GM19438 (cell line): ENCODE measurements around the gene CES3.
"Not testable (repeated sequence)": the region's sequence is repeated elsewhere in the genome, so short reads cannot be mapped to it uniquely, and the experiment has no call there.

Experiments used
- ATAC-seq: cut with Tn5 transposase; IDR thresholded peaks from one replicate; pipeline ENCODE4 v1.9.1; 2021; ENCODE audit warnings: low read depth; ENCODE audit not compliant: unreplicated experiment

Gene CES3

GRCh38 chr16:66944971-66945370, 16.1 kb upstream of the CES3 start:
- ATAC-seq: not testable (repeated sequence)

DNA sequence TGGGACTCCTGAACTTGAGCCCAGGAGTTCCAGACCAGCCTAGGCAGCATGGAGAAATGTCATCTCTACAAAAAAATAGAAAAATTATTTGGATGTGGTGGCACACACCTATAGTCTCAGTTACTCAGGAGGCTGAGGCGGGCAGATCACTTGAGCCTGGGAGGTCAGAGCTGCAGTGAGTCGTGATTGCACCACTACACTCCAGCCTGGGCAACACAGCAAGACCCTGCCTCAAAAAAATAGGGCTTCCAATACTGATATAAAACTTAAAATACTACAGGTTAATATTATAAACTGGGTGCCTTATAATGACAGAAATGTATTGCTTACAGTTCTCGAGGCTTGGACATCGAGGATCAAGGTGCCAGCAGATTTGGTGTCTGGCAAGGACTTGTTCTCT, 15.1 kb upstream of the CES3 start:
- no peak for ATAC-seq

DNA sequence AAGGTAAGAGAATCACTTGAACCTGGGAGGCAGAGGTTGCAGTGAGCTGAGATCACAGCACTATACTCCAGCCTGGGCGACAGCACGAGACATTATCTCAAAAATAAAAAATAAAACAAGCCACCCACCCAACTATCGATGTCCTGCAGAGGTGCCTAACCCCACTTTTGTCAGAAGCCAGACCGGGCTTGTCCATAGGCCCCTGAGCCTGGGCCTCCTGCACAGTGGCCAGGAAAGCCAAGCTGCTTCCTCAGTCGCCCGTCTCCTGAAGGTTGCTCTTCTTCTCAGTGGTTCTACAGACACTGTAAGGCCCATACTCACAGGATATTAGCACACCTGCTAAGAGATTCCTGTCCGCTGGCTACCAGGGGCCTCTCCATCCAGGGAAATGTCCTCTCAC, 14.5 kb upstream of the CES3 start:
- ATAC-seq: no peak

DNA sequence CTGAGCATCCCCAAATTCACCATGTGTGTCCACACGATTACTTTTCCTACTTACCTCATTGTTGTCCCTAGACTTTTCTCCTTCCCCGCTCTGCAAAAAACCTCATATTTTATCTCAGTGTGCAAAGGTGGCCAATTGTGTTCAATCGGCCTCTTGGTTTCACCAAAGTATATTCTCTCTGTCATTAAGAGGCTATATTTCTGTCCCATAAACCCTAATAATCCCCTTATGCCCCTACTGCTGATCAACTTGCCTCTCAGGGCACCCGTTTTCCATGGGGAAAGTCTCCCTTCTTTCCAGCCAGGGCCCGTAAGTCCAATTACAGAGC, 14.1 kb upstream of the CES3 start:
- no peak for ATAC-seq

GRCh38 chr16:66947302-66948065, 13.6 kb upstream of the CES3 start:
- peak; percentile 63 for ATAC-seq

GRCh38 chr16:66948134-66948836, 12.8 kb upstream of the CES3 start:
- ATAC-seq: no peak

- ATAC-seq: no peak
These were observed 12.2 kb upstream of the CES3 start for GRCh38 chr16:66948837-66949225.

DNA sequence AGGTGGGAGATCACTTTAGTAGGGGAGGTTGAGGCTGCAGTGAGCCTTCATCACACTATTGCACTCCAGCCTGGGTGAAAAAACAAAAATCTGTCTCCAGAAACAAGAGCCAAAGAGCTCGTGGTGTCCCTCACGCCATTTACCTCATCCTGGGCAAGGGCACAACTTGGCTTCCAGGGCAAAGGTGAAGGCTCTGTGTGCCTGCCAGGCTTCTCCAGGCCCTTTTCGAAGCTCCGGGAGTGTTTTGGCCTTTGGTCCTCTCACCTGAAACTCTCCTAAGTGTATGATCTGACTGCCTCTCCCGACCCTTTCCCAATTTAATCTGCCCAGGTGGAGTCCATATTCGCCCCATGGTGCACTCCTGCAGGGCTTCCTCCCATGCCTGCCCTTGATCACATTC, 11.6 kb upstream of the CES3 start:
- no peak for ATAC-seq

- ATAC-seq: no peak
These were observed 10.6 kb upstream of the CES3 start for GRCh38 chr16:66950437-66950836.

- ATAC-seq: no peak
These were observed 9.9 kb upstream of the CES3 start for GRCh38 chr16:66950971-66951790.

DNA sequence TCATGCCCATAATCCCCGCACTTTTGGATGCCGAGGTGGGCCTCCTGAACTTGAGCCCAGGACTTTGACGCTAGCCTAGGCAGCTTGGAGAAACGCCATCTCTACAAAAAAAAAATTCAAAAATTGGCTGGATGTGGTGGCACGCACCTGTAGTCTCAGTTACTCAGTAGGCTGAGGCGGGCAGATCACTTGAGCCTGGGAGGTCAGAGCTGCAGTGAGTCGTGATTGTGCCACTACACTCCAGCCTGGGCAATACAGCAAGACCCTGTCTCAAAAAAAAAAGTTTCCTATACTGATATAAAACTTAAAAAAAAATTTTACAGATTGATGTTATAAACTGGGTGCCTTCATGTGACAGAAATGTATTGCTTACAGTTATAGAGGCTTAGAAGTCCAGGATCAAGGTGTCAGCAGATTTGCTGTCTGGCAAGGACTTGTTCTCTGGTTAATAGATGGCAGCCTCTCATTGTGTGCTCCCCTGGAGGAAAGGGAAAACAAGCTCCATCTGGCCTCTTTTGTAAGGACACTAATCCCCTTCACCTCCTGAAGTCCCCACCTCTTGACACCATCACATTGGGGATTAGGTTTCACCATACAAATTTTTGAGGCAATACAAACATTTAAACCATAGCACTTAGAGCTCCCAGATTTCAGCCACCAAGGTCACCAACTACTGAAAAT, 8.5 kb upstream of the CES3 start:
- no peak for ATAC-seq

DNA sequence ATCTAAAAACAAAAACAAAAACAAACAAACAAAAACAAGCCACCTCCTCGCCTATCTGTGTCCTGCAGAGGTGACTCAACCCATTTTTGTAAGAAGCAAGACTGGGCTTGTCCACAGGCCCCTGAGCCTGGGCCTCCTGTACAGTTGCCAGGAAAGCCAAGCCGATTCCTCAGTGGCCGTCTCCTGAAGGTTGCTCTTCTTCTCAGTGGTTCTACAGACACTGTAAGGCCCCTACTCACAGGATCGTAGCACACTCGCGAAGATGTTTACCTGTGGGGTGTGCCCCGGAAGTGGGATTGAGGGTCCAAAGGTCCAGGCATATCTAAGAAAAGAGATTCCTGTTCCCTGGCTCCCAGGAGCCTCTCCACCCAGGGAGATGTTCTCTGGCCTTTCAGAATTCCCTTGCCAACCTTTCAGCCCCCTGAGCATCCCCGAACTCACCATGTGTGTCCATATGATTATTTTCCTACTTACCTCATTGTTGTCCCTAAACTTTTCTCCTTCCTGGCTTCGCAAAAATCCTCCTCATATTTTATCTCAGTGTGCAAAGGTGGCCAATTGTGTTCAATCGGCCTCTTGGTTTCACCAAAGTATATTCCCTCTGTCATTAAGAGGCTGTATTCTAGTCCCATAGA, 7.5 kb upstream of the CES3 start:
- ATAC-seq: no peak

GRCh38 chr16:66954097-66954659, 6.9 kb upstream of the CES3 start:
- ATAC-seq: no peak

DNA sequence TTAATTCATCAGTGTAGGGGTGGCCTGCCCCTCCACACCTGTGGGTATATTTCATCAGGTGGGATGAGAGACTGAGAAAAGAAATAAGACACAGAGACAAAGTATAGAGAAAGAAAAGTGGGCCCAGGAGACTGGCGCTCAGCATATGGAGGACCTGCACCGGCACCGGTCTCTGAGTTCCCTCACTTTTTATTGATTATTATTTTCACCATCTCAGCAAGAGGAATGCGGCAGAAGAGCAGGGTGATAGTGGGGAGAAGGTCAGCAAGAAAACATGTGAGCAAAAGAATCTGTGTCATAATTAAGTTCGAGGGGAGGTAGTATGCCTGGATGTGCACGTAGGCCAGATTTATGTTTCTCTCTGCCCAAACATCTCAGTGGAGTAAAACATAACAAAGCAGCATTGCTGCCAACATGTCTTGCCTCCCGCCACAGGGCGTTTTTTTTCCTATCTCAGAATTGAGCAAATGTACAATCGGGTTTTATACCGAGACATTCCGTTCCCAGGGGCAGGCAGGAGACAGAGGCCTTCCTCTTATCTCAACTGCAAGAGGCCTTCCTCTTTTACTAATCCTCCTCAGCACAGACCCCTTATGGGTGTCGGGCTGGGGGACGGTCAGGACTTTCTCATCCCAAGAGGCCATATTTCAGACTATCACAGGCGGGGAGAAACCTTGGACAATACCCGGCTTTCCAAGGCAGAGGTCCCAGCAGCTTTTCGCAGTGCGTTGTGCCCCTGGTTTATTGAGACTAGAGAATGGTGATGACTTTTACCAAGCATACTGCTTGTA, 5.5 kb upstream of the CES3 start:
- ATAC-seq: not testable (repeated sequence)

- not testable (repeated sequence) for ATAC-seq
These were observed 5.0 kb upstream of the CES3 start for GRCh38 chr16:66956154-66956457.

GRCh38 chr16:66958857-66959703, 2.0 kb upstream of the CES3 start:
- no peak for ATAC-seq

DNA sequence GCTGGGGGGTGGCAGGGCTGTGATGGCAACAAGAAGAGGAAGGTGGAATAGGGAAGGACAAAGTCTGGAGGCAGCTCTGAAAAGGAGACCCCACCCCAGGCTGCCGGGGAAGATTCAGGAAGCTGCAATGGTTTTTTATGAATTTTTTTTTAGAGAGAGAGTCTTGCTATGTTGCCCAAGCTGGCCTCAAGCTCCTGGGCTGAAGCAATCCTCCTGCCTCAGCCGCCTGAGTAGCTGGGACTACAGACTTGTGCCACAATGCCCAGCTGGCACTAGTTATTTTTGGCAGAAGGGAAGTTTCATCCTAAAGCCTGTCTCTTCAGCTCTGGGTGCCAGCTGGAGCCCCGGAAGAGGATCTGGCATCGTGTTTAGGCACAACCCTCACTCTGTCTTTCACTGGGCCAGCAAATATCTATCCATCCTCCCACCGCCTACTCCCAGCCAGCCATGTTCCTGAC, 1.3 kb upstream of the CES3 start:
- no peak for ATAC-seq

- no peak for ATAC-seq
These were observed 796 bp upstream of the CES3 start for GRCh38 chr16:66960270-66960669.

DNA sequence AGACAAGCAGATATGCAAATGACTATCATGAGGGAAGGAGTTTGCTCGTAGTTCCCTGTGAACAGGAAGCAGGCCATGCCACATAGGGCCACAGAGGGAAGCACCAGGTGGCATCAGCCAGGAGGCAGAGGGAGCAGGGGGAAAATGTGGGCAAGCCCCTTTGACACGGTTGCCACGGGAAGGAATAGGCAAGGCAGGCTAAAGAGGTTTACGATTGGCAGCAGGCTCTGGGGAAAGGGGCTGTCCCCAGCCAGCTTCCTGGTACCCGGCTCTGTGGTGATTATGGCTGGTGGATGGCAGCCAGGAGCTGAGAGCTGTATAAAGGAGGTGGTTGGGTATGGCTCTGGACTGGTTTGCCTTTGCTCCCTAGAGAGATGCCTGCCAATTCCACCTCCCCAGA, 848 bp downstream of the CES3 start:
- no peak for ATAC-seq
